Neural cell (in vitro differentiated cells): ENCODE results near the gene MEX3A. TPM values are rescaled to one million over a fixed set of nuclear protein-coding genes. Genes with fewer than 3 reads are reported as not detected.

Experiments
- H2AFZ ChIP-seq: fragments of 200-600, 300-800 bp; sonication (generic), shearing (Covaris generic); 2 replicates; pipeline ENCODE4 v1.6.0; 2014; ENCODE audit warnings: low read depth, mild to moderate bottlenecking, antibody characterized with exemption, low read length, moderate library complexity
- H3F3A ChIP-seq: fragments of 200-600 bp; shearing (Covaris generic); 2 replicates; pipeline ENCODE4 v1.6.1; 2016; ENCODE audit warnings: mild to moderate bottlenecking, moderate library complexity, mixed read lengths, antibody characterized with exemption, low read length; ENCODE audit not compliant: insufficient read depth, poor library complexity, severe bottlenecking
- H3K27ac ChIP-seq: fragments of 200-600, 300-800 bp; sonication (generic), shearing (Covaris generic); 2 replicates; pipeline ENCODE4 v1.5.1; 2014; ENCODE audit warnings: mild to moderate bottlenecking, low read length, moderate library complexity
- H3K27me3 ChIP-seq: fragments of 300-800, 200-600 bp; sonication (generic), shearing (Covaris generic); 2 replicates; pipeline ENCODE4 v1.6.0; 2014; ENCODE audit warnings: mild to moderate bottlenecking, low read depth, low read length, moderate library complexity; ENCODE audit not compliant: insufficient read depth
- H3K36me3 ChIP-seq: fragments of 300-800, 200-600 bp; sonication (generic), shearing (Covaris generic); 2 replicates; pipeline ENCODE4 v1.5.1; 2014; ENCODE audit warnings: mild to moderate bottlenecking, antibody characterized with exemption, low read length, moderate library complexity; ENCODE audit not compliant: insufficient read depth
- H3K4me2 ChIP-seq: fragments of 300-800, 200-600 bp; sonication (generic), shearing (Covaris generic); 2 replicates; pipeline ENCODE4 v1.6.0; 2014; ENCODE audit warnings: mild to moderate bottlenecking, low read length
- H3K4me3 ChIP-seq: fragments of 300-800, 200-600 bp; sonication (generic), shearing (Covaris generic); 2 replicates; pipeline ENCODE4 v1.5.1; 2014; ENCODE audit warnings: mild to moderate bottlenecking, low read length, moderate library complexity
- H3K79me2 ChIP-seq: fragments of 200-600 bp; shearing (Covaris generic); replicated peaks from 2 replicates; pipeline ENCODE4 v1.6.0; 2014; ENCODE audit warnings: mild to moderate bottlenecking, low read length, moderate library complexity; ENCODE audit not compliant: insufficient read depth
- H3K9ac ChIP-seq: fragments of 300-800, 200-600 bp; sonication (generic), shearing (Covaris generic); 2 replicates; pipeline ENCODE4 v1.6.1; 2016; ENCODE audit warnings: mild to moderate bottlenecking, low read length, mixed read lengths
- H3K9me2 ChIP-seq: fragments of 200-600 bp; shearing (Covaris generic); 2 replicates; pipeline ENCODE4 v1.6.1; 2016; ENCODE audit warnings: mild to moderate bottlenecking, low read length, mixed read lengths; ENCODE audit not compliant: insufficient read depth
- H3K9me3 ChIP-seq: fragments of 200-600, 300-800 bp; sonication (generic), shearing (Covaris generic); 2 replicates; pipeline ENCODE4 v1.6.1; 2016; ENCODE audit warnings: mild to moderate bottlenecking, mixed run types, low read length, moderate library complexity, mixed read lengths
- H4K20me1 ChIP-seq: fragments of 200-600 bp; shearing (Covaris generic); 2 replicates; pipeline ENCODE4 v1.6.1; 2016; ENCODE audit warnings: mild to moderate bottlenecking, mixed run types; ENCODE audit not compliant: insufficient read depth
- CTCF ChIP-seq: fragments of 450-650 bp; IDR thresholded peaks from 2 replicates; pipeline ENCODE4 v1.5.1; 2014; ENCODE audit warnings: antibody characterized with exemption, mild to moderate bottlenecking, moderate library complexity; ENCODE audit not compliant: poor library complexity, severe bottlenecking
- EP300 ChIP-seq: fragments of 450-650 bp; conservative IDR thresholded peaks from 2 replicates; pipeline ENCODE4 v1.6.1; 2014; ENCODE audit warnings: antibody characterized with exemption, mild to moderate bottlenecking, moderate library complexity; ENCODE audit not compliant: poor library complexity, severe bottlenecking
- EZH2 ChIP-seq: fragments of 200-600, 300-800 bp; shearing (Covaris generic), sonication (generic); IDR thresholded peaks from 2 replicates; pipeline ENCODE4 v1.6.1; 2014; ENCODE audit warnings: antibody characterized with exemption, low read length, borderline replicate concordance, mild to moderate bottlenecking; ENCODE audit not compliant: insufficient read depth, poor library complexity, severe bottlenecking
- MXI1 ChIP-seq: fragments of 450-650 bp; conservative IDR thresholded peaks from 2 replicates; pipeline ENCODE4 v1.6.1; 2014; ENCODE audit warnings: antibody characterized with exemption, mild to moderate bottlenecking; ENCODE audit not compliant: poor library complexity, severe bottlenecking
- POLR2AphosphoS5 ChIP-seq: IDR thresholded peaks from 2 replicates; pipeline ENCODE4 v1.6.1; 2012
- RAD21 ChIP-seq: fragments of 450-650 bp; conservative IDR thresholded peaks from 2 replicates; pipeline ENCODE4 v1.6.1; 2014; ENCODE audit warnings: antibody characterized with exemption, mild to moderate bottlenecking, moderate library complexity
- REST ChIP-seq: IDR thresholded peaks from 2 replicates; pipeline ENCODE4 v1.6.1; 2012; ENCODE audit warnings: borderline replicate concordance
- SMC3 ChIP-seq: fragments of 450-650 bp; conservative IDR thresholded peaks from 2 replicates; pipeline ENCODE4 v1.6.1; 2014; ENCODE audit warnings: antibody characterized with exemption, mild to moderate bottlenecking, moderate library complexity; ENCODE audit not compliant: poor library complexity
- TAF1 ChIP-seq: IDR thresholded peaks from 2 replicates; pipeline ENCODE4 v1.6.1; 2012; ENCODE audit warnings: low read depth
- polyA plus RNA-seq: library from polyadenylated mRNA; depleted of rRNA; stranded (reverse); fragments of >200 nt; gene quantifications from 2 replicates; pipeline ENCODE4 v1.2.3, GENCODE V29; 2014

The MEX3A gene
- polyA plus RNA-seq, 1 donor from 2014 or later = 39.8 TPM

GRCh38 chr1:156081180-156081916, 917 bp downstream of the MEX3A start:
- no peaks in the 10 kb centered on the region for H3K9me2 ChIP-seq
- TF ChIP-seq EZH2 (no peak), REST (peak; percentile 15), MXI1 (peak; percentile 89), POLR2AphosphoS5 (peak; percentile 10), TAF1 (no peak), CTCF (no peak), RAD21 (no peak)
- no peaks in the 10 kb centered on the region for H3K9me3 ChIP-seq
- peaks cover 95% of the 10 kb centered on the region for H3K79me2 ChIP-seq
- peak overlapping the region; percentile 83 for H3K4me2 ChIP-seq
- peak overlapping the region; percentile 98 for H3K27ac ChIP-seq
- no peaks in the 10 kb centered on the region for H3K27me3 ChIP-seq
- peak overlapping the region; percentile 93 for H3K4me3 ChIP-seq
- no peaks in the 10 kb centered on the region for H3F3A ChIP-seq
- H3K9ac ChIP-seq = peak overlapping the region; percentile 99
- no peaks in the 10 kb centered on the region for H3K36me3 ChIP-seq
- no peak overlapping the region for H2AFZ ChIP-seq
- H4K20me1 ChIP-seq = peaks cover 42% of the 10 kb centered on the region

- TF ChIP-seq SMC3 = no peak
- peak; percentile 54 for TF ChIP-seq POLR2AphosphoS5
- no peak for TF ChIP-seq EP300
- no peak for TF ChIP-seq TAF1
- TF ChIP-seq REST = peak; percentile 61
- peak overlapping the region; percentile 85 for H3K27ac ChIP-seq
- H3K4me2 ChIP-seq = peak overlapping the region; percentile 83
- no peaks in the 10 kb centered on the region for H3K27me3 ChIP-seq
- H3K79me2 ChIP-seq = peaks cover 95% of the 10 kb centered on the region
- no peaks in the 10 kb centered on the region for H3K9me3 ChIP-seq
- peak overlapping the region; percentile 93 for H3K4me3 ChIP-seq
- no peaks in the 10 kb centered on the region for H3F3A ChIP-seq
- H2AFZ ChIP-seq = no peak overlapping the region
- H3K9ac ChIP-seq = peak overlapping the region; percentile 99
- H3K9me2 ChIP-seq = no peaks in the 10 kb centered on the region
- peaks cover 48% of the 10 kb centered on the region for H4K20me1 ChIP-seq
- peaks cover under 1% of the 10 kb centered on the region for H3K36me3 ChIP-seq
Observed at GRCh38 chr1:156080863-156081179, 1.4 kb downstream of the MEX3A start.
